ES-I3 (cell line): ENCODE measurements around the gene TBXAS1.
"Not testable (repeated sequence)": the region's sequence is repeated elsewhere in the genome, so short reads cannot be mapped to it uniquely, and the experiment has no call there.

Source experiments
- H3K36me3 ChIP-seq: 2 replicates; pipeline ENCODE4 v1.6.1; 2013; ENCODE audit warnings: mild to moderate bottlenecking, low read length, control low read depth, moderate library complexity; ENCODE audit not compliant: insufficient read depth
- H3K4me1 ChIP-seq: 2 replicates; pipeline ENCODE4 v1.6.1; 2013; ENCODE audit warnings: mild to moderate bottlenecking, control low read depth, low read length; ENCODE audit not compliant: insufficient read depth
- H3K9ac ChIP-seq: 2 replicates; pipeline ENCODE4 v1.6.1; 2013; ENCODE audit warnings: low read depth, mild to moderate bottlenecking, low read length, moderate library complexity
- H3K9me3 ChIP-seq: 2 replicates; pipeline ENCODE4 v1.6.1; 2013; ENCODE audit warnings: mild to moderate bottlenecking, low read length, moderate library complexity; ENCODE audit not compliant: control insufficient read depth, insufficient read depth

The TBXAS1 gene

DNA sequence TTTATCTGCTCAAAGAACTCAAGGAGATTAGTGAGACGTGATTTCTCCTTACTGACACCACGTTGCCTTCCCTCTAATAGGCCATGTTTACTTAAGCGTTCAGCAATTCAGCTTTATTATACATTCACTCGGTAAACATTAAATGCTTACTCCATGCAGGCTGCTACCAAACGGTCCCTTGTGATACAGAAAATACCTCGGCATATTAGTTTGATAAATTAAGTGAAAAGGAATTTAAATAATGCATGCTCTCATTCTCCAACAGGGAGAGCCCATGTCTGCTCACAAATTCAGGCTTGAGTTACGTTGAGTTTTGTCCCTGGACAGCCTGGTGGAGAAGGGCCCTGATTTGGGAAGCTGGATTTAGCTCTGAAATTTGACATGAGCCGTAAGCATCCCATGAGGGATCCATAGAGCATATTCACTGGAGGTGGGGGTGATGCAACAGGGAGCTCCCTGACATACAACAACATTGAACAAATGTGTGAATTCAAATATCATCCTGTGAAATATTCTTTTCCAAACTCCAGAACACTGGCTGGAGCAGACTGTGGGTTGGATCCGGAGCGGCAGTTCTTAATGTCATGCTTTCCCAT, 86.3 kb downstream of the TBXAS1 start:
- Histone ChIP-seq H3K9me3 (no peaks in the 10 kb centered on the region), H3K9ac (no peak overlapping the region), H3K4me1 (no peaks in the 10 kb centered on the region), H3K36me3 (no peaks in the 10 kb centered on the region)

DNA sequence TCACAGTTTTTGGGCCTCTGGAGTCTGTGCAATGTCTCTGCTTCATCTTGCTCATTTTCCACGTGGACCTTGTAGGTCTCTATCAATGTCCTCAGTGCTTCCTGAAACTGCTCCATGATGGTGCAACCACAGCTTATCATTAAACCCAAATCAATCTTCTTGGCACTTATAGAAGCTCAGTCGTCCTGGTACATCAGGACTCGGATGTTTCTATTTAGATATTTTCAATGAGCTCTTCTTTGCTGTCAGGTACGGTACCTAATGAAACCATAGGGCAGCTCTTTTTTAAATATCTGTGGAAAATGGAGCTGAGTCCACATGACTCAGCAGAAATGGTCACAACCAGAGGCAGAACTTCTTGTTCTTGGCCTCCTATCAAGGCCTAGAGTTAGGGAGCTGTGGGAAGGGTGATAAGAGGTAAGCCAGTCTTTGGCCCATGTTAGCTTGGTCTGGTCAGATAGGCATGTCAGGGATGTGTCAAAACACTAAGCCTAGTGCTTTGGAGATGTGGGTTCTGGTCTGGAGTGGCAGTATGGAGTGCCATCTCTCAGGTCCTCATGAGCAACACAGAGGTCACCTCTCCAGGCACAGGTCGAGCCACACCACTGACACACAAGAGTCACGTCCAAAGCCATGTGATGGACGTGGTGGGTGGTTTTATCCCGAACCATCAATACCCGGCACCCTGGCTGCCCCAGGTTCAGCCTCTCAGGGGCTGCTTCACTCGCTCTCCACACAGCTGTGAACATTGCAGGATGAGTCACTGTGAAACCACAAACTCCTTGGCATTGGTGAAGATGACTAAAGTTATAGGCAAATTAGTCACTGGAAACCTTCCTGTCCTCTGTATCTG, 87.0 kb downstream of the TBXAS1 start:
- Histone ChIP-seq H3K9me3 (no peaks in the 10 kb centered on the region), H3K4me1 (no peaks in the 10 kb centered on the region), H3K36me3 (no peaks in the 10 kb centered on the region), H3K9ac (no peak overlapping the region)

DNA sequence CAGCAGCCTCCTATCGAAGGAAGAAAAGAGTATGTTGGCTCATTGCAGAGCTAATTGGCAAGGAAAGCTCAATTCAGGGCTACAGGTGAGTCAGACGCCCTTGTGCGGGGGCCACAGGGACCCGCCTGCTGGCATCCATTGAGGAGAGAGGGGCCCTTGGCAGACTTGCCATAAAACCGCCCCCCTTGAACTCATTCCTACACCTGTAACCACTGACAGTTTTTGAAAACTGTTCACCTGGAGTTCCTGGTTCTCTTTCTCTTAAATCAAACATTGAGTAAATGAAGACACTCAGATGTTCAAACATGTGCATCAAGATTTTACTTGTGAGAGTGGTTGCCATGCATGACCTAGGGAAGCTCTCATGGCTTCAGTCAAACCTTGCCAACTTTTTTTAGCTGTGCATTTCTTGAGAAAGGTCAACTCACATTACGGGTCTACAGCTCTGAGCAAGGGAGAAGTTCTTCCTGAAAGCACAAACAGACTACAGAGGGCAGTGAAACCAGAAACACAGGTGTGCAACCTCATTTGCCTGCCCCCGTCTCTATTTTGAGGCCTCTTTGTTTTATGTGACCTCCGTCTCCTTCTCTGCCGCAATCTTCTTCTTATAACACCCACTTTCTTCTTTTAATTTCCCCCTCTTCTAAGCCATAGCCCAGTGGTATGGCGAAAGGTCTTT, 87.8 kb downstream of the TBXAS1 start:
- Histone ChIP-seq H3K4me1 (no peaks in the 10 kb centered on the region), H3K9me3 (no peaks in the 10 kb centered on the region), H3K36me3 (no peaks in the 10 kb centered on the region), H3K9ac (no peak overlapping the region)

DNA sequence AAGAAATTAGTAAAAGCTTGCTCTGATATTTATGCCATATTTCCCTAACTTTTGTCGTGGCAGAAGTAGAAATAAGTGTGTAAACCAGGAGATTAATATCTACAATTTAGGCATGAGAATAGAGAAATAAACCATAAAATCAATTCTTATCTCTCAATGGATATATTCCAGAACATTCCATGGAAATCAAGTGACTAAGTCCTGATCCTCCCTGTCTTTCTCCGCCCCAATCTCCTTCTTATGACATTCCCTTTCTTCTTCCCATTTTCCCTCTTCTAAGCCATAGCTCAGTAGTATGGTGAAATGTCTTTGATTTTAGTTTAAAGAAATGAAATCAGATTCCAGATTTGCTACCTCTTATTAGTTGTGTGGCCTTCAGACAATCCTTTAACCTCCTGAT, 88.8 kb downstream of the TBXAS1 start:
- no peaks in the 10 kb centered on the region for H3K4me1 ChIP-seq

DNA sequence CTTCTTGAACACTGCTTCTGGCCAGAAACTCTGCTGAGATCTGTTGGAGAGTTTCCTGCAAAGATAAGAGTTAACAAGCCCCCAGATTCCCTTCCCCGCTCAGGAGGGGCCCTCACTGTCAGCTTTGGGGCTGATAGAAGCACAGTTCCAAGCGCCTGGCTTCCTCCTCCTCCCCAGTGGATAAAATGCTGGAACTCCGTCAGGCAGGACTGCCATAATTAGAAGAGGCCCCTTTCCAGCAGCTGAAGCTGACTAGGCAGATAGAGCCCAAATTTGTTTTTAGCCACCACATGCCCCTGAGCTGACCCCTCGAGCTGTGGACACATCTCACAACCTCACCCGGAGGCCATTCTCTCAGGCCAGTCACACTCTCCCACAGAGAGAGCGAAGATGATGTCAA, 89.4 kb downstream of the TBXAS1 start:
- H3K9ac ChIP-seq = no peak overlapping the region
- H3K36me3 ChIP-seq = no peaks in the 10 kb centered on the region
- no peaks in the 10 kb centered on the region for H3K9me3 ChIP-seq
- no peaks in the 10 kb centered on the region for H3K4me1 ChIP-seq

More for the DNA sequence above, 88.8 kb downstream of the TBXAS1 start:
- no peaks in the 10 kb centered on the region for H3K9me3 ChIP-seq
- H3K36me3 ChIP-seq = no peaks in the 10 kb centered on the region
- no peak overlapping the region for H3K9ac ChIP-seq

DNA sequence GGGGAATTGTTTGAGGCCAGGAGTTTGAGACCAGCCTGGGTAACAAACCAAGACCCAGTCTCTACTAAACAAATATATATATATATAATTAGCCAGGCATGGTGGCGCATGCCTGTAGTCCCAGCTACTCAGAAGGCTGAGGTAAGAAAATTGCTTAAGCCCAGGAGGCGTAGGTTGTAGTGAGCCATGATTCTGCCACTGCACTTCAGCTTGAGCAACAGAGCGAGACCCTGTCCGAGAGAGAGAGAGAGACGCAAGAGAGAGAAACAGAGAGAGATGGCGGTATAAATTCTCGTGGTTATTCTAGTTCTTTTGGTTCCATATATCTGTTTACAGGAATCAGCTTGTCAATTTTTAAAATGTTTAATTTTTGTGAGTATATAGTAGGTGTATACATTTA, 94.0 kb downstream of the TBXAS1 start:
- Histone ChIP-seq H3K36me3 (no peaks in the 10 kb centered on the region), H3K4me1 (no peaks in the 10 kb centered on the region), H3K9me3 (no peaks in the 10 kb centered on the region), H3K9ac (no peak overlapping the region)

DNA sequence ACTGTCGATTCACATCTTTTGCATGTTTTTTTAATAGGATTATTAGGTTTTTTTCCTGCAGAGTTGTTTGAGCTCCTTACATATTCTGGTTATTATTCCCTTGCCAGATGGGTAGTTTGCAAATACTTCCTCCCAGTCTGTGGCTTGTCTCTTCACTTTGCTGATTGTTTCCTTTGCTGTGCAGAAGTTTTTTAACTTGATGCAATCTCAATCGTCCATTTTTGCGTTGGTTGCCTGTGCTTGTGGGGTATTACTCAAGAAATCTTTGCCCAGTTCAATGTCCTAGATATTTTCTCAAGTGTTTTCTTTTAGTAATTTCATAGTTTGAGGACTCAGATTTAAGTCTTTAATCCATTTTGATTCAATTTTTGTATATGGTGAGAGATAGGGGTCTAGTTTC, 95.4 kb downstream of the TBXAS1 start:
- Histone ChIP-seq H3K9ac (no peak overlapping the region), H3K4me1 (no peaks in the 10 kb centered on the region), H3K36me3 (no peaks in the 10 kb centered on the region), H3K9me3 (no peaks in the 10 kb centered on the region)

DNA sequence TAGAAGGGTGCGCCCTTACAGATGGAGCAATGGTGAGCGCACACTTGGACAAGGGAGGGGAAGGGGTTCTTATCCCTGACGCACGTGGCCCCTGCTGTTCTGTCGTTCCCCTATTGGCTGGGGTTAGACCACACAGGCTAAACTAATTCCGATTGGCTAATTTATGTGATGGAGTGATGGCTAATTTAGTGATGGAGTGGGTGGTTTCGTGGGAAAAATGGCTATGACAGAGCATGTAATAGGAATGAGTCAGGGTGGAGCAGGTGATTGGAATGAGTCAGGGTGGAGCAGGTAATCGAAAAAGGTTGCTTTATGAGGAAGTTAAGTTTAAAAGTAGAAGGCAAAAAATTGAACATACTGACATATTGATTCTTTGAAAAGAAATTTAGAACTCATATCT, 100.2 kb downstream of the TBXAS1 start:
- not testable (repeated sequence) for H3K4me1 ChIP-seq, H3K36me3 ChIP-seq, H3K9ac ChIP-seq, H3K9me3 ChIP-seq

DNA sequence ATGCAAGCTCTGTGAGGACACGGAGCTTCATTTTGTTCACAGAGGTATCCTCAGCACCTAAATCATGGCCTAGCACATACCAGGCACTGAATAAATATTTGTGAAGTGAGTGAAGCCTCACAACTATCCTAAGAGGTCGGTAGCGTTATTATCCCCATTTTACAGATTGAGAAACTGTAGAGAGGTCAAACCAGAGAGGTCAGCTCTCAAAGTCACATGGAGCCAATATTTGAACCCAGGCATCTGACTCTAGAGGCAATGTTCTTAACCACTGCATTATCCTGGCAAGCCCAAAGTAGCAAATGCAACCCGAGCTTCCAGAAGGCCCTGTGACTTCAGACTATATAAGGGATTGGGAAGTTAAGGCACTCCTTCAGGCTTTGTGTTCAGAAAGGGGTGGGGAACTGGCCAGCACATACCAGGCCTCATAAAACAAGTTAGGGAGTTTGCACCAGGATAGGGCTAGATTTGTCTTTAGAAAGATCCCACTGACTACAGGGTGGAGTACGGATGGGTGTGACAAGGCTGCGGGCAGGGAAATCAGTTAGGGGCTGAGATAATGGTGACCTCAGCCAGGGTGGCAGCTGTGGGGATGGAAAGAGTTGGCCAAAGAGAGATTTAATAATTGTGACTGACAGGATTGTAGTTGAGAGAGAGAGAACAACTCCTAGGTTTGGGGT, 101.4 kb downstream of the TBXAS1 start:
- H3K9ac ChIP-seq = no peak overlapping the region
- H3K4me1 ChIP-seq = no peaks in the 10 kb centered on the region
- H3K9me3 ChIP-seq = no peaks in the 10 kb centered on the region
- no peaks in the 10 kb centered on the region for H3K36me3 ChIP-seq

DNA sequence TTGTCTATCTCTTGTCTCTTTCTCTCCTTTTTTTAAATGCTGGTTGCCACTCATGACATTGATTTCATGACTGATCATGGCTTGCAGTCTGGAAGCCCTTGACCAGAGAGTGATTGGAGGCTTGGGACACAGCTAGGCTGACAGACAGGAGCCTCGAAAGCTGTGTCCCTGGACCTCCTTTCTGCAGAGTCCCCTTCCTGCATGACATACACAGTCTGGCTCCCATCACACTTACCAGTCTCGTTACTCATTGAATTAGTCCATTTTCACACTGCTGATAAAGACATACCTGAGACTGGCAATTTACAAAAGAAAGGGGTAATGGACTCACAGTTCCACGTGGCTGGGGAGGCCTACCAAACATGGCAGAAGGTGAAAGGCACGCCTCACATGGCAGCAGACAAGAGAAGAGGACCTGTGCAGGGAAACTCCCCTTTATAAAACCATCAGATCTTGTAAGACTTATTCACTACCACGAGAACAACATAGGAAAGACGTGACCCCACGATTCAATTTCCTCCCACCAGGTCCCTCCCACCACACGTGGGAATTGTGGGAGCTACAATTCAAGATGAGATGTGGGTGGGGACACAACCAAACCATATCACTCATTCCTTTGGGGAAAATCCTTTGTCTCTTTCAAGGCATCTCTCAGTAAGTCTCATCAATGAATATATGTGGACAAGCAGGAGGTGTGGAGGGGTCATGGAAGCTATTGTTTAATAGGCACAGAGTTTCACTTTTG, 102.3 kb downstream of the TBXAS1 start:
- Histone ChIP-seq H3K36me3 (no peaks in the 10 kb centered on the region), H3K9me3 (no peaks in the 10 kb centered on the region), H3K4me1 (0 out of 2 replicates have a peak, but pooled peaks cover 6% of the 10 kb centered on the region), H3K9ac (no peak overlapping the region)

DNA sequence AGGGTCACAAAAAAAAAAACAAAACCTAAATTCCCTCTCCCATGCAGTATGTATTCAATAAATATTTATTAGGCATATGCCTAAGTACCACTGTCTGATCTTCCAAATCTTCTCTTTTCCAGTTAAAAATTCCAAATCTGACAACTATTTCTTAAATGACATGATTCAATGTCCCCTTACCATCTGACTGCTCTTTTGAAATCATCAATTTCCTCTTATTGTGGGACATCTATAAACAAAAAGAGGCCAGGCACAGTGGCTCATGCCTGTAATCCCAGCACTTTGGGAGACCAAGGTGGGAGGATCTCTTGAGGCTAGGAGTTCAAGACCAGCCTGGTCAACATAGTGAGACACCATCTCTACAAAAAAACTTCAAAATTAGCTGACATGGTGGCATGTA, 103.5 kb downstream of the TBXAS1 start:
- Histone ChIP-seq H3K9me3 (no peaks in the 10 kb centered on the region), H3K4me1 (0 out of 2 replicates have a peak, but pooled peaks cover 12% of the 10 kb centered on the region), H3K36me3 (no peaks in the 10 kb centered on the region), H3K9ac (no peak overlapping the region)

DNA sequence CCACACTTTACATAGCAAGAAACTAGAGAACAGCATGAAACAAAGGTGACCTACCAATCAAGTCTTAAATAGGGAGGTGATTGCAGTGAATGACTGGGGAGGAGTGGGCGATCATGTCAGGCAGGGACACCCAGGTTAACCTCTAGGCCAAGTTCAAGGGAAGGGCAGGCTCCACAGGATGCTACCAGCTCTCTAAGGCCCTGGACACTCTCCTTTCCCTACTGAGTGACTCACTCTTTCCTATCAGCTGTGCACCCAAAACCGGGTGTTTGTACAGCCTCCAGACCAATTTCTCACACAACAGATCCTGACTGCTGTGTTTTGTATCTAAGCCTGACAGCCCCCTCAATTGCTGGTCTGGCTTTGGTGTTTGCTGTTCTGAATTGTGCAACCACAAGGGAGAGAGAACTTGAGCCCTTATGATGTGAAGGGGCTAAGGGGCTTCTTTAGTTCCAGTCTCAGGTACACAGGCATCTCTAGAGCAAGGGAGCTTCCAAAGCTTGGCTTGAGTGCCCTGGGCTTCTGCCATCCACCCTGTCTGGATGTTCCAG, 107.8 kb downstream of the TBXAS1 start:
- Histone ChIP-seq H3K36me3 (no peaks in the 10 kb centered on the region), H3K9ac (no peak overlapping the region), H3K9me3 (no peaks in the 10 kb centered on the region), H3K4me1 (peaks cover 12% of the 10 kb centered on the region; the same call in 1 of the 2 replicates)

DNA sequence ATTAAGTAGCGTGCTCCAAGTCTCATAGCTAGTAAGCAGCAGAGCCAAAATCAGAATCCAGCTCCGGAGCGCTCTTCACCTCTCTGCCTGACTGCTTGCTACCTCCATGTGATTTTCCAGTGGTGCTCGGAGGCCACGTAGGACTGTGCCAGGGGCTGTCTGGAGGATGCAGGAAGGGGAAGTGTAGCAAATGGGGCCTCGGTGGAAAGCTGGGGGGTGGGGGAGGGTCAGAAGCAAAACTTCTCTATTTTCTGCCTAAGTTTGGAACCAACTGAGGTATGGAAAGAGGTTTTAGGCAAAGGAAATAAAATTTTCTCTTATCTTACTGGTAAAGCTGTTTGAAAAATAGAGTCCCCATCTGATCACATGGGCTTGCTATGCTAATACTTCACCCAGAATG, 108.7 kb downstream of the TBXAS1 start:
- Histone ChIP-seq H3K36me3 (no peaks in the 10 kb centered on the region), H3K9me3 (no peaks in the 10 kb centered on the region), H3K4me1 (peaks cover 12% of the 10 kb centered on the region; the same call in 1 of the 2 replicates), H3K9ac (no peak overlapping the region)
